PC-3 (cell line): Measurements from ENCODE around the gene OR11L1.

Experiments
- EZH2 ChIP-seq: fragments of 300-600 bp; sonication (generic); IDR thresholded peaks from one replicate; pipeline ENCODE4 v1.6.1; 2017; ENCODE audit warnings: antibody characterized with exemption, mild to moderate bottlenecking, low read length; ENCODE audit not compliant: unreplicated experiment
- EZH2phosphoT487 ChIP-seq: fragments of 300-600 bp; sonication (generic); IDR thresholded peaks from 2 replicates; pipeline ENCODE4 v1.6.1; 2018; ENCODE audit warnings: mild to moderate bottlenecking, antibody characterized with exemption, low read length, borderline replicate concordance
- TF ChIP-seq, protein P1 (sequence below): fragments of 300-600 bp; sonication (generic); conservative IDR thresholded peaks from 2 replicates; pipeline ENCODE4 v1.5.1; 2017; ENCODE audit warnings: antibody characterized with exemption, low read depth, mild to moderate bottlenecking, low read length

GRCh38 chr1:247864644-247865043 lies 22.9 kb upstream of the OR11L1 start:
- TF ChIP-seq, protein P1, sequence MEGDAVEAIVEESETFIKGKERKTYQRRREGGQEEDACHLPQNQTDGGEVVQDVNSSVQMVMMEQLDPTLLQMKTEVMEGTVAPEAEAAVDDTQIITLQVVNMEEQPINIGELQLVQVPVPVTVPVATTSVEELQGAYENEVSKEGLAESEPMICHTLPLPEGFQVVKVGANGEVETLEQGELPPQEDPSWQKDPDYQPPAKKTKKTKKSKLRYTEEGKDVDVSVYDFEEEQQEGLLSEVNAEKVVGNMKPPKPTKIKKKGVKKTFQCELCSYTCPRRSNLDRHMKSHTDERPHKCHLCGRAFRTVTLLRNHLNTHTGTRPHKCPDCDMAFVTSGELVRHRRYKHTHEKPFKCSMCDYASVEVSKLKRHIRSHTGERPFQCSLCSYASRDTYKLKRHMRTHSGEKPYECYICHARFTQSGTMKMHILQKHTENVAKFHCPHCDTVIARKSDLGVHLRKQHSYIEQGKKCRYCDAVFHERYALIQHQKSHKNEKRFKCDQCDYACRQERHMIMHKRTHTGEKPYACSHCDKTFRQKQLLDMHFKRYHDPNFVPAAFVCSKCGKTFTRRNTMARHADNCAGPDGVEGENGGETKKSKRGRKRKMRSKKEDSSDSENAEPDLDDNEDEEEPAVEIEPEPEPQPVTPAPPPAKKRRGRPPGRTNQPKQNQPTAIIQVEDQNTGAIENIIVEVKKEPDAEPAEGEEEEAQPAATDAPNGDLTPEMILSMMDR: no peak
- TF ChIP-seq EZH2 (no peak), EZH2phosphoT487 (no peak)
